Bronchial epithelial cell (primary cell): ENCODE results near the gene PID1. TPM values are rescaled to one million over a fixed set of nuclear protein-coding genes. Genes with fewer than 3 reads are reported as not detected.

Experiments
- DNase-seq: peaks from one replicate; pipeline ENCODE4 v3.0.0-alpha.2; 2010; ENCODE audit warnings: low read depth
- FAIRE-seq: peaks from 2 replicates; lab custom pipeline; 2011; peaks lifted over from hg19 to GRCh38; lab: Jason Lieb, UNC
- H3K27me3 ChIP-seq: 2 replicates; pipeline ENCODE4 v1.5.1; 2011; ENCODE audit warnings: low read length; ENCODE audit not compliant: control insufficient read depth, insufficient read depth
- H3K36me3 ChIP-seq: 2 replicates; pipeline ENCODE4 v1.5.1; 2011; ENCODE audit warnings: low read length; ENCODE audit not compliant: control insufficient read depth, insufficient read depth
- H3K4me3 ChIP-seq: 2 replicates; pipeline ENCODE4 v1.5.1; 2011; ENCODE audit warnings: mild to moderate bottlenecking, low read depth, low read length, control low read depth
- CTCF ChIP-seq: IDR thresholded peaks from 2 replicates; pipeline ENCODE4 v1.5.1; 2011; ENCODE audit warnings: mild to moderate bottlenecking, moderate library complexity, low read length, control low read depth, inconsistent platforms; ENCODE audit not compliant: insufficient read depth, severe bottlenecking
- total RNA-seq: library from RNA; depleted of rRNA; stranded (reverse); fragments of >200 nt; gene quantifications from 2 replicates; pipeline ENCODE4 v1.2.1, GENCODE V29; 2014

PID1 gene
- total RNA-seq, 1 donor from 2014 or later = 9.5 TPM

DNA sequence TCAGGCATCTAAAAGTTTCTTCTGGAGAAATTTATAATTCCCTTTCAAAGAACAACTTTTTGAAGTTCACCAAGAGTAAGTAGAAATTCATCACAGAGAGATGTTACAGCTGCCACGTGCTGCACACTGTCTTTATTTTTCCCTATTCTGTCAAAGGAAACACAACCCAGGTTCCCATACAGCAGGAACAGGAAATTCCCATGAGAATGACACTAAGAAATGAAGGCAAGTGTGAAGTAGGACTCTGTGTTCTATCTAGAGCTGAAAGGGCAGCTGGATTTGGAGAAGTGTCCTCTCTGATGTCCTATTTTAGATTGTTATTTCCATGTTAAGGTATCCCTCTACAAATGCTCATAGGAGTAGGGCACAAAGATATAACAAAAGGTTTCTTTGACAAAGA is 58.8 kb downstream of the PID1 start:
- TF ChIP-seq CTCF = no peak
- FAIRE-seq = no peak
- Histone ChIP-seq H3K4me3 (no peak overlapping the region), H3K36me3 (no peaks in the 10 kb centered on the region), H3K27me3 (no peaks in the 10 kb centered on the region)
- DNase-seq = no peak

GRCh38 chr2:229210641-229211040 is 60.4 kb downstream of the PID1 start:
- FAIRE-seq (no peak), DNase-seq (no peak)
- no peaks in the 10 kb centered on the region for H3K27me3 ChIP-seq
- no peak for TF ChIP-seq CTCF
- H3K36me3 ChIP-seq = no peaks in the 10 kb centered on the region
- no peak overlapping the region for H3K4me3 ChIP-seq

- FAIRE-seq = no peak
- no peak for TF ChIP-seq CTCF
Observed at GRCh38 chr2:229206548-229206947, 64.5 kb downstream of the PID1 start.

GRCh38 chr2:229205704-229206103 is 65.4 kb downstream of the PID1 start:
- Histone ChIP-seq H3K4me3 (no peak overlapping the region), H3K36me3 (no peaks in the 10 kb centered on the region), H3K27me3 (no peaks in the 10 kb centered on the region)
- FAIRE-seq (no peak), DNase-seq (no peak)
- no peak for TF ChIP-seq CTCF

More at GRCh38 chr2:229206548-229206947, 64.5 kb downstream of the PID1 start:
- H3K27me3 ChIP-seq = no peaks in the 10 kb centered on the region
- H3K4me3 ChIP-seq = no peak overlapping the region
- DNase-seq = no peak
- H3K36me3 ChIP-seq = no peaks in the 10 kb centered on the region

GRCh38 chr2:229202646-229203045 is 68.4 kb downstream of the PID1 start:
- no peak for TF ChIP-seq CTCF
- Histone ChIP-seq H3K36me3 (no peaks in the 10 kb centered on the region), H3K4me3 (no peak overlapping the region), H3K27me3 (no peaks in the 10 kb centered on the region)
- DNase-seq (no peak), FAIRE-seq (no peak)

GRCh38 chr2:229201521-229201920 is 69.6 kb downstream of the PID1 start:
- TF ChIP-seq CTCF = no peak
- FAIRE-seq (no peak), DNase-seq (no peak)
- H3K4me3 ChIP-seq = no peak overlapping the region
- no peaks in the 10 kb centered on the region for H3K27me3 ChIP-seq
- H3K36me3 ChIP-seq = no peaks in the 10 kb centered on the region
